Fibroblast of pulmonary artery (primary cell): Measurements from ENCODE around the gene CHID1.
A peak's percentile ranks its signal among the peaks of the same experiment; 100 is the strongest.

Experiments
- DNase-seq: peaks from one replicate; pipeline ENCODE4 v3.0.0-alpha.2; 2010; ENCODE audit warnings: low read depth
- H3K4me3 ChIP-seq: replicated peaks from 2 replicates; pipeline ENCODE4 v1.5.1; 2011; ENCODE audit warnings: low read depth, mild to moderate bottlenecking, control low read depth, low read length, moderate library complexity
- CTCF ChIP-seq: IDR thresholded peaks from 2 replicates; pipeline ENCODE4 v1.5.1; 2011; ENCODE audit warnings: mild to moderate bottlenecking, control low read depth, low read length, inconsistent platforms; ENCODE audit errors: missing control alignments

The CHID1 gene

GRCh38 chr11:845872-846495, 64.6 kb downstream of the CHID1 start:
- TF ChIP-seq CTCF: no peak
- H3K4me3 ChIP-seq: peak overlapping the region; percentile 17

GRCh38 chr11:844693-845644, 65.6 kb downstream of the CHID1 start:
- H3K4me3 ChIP-seq: peak overlapping the region; percentile 92
- no peak for TF ChIP-seq CTCF
- peak; percentile 96 for DNase-seq

More at GRCh38 chr11:845872-846495, 64.6 kb downstream of the CHID1 start:
- DNase-seq: peak; percentile 36

- TF ChIP-seq CTCF: no peak
- peak; percentile 98 for DNase-seq
- H3K4me3 ChIP-seq: peak overlapping the region; percentile 92
Measured at GRCh38 chr11:843818-844692, 66.6 kb downstream of the CHID1 start.

- TF ChIP-seq CTCF: no peak
- no peak for DNase-seq
- H3K4me3 ChIP-seq: peak overlapping the region; percentile 92
Measured at GRCh38 chr11:843086-843734, 67.4 kb downstream of the CHID1 start.

- peak within 1 kb of the TSS; percentile 92 for H3K4me3 ChIP-seq
- peak; percentile 90 for DNase-seq
- no peak for TF ChIP-seq CTCF
Measured at GRCh38 chr11:842370-843002, 68.1 kb downstream of the CHID1 start, which contains the start of the genes POLR2L and TSPAN4. Gene POLR2L, minus strand, starts transcription at chr11:842529. Its CDS starts 21 bp downstream, at chr11:842508. Gene TSPAN4, plus strand, starts transcription at chr11:842852. Its CDS starts 7,453 bp downstream, at chr11:850305.
